ENCODE results near the gene CEMIP.

The CEMIP gene

GRCh38 chr15:80789796-80790195, 10.6 kb downstream of the CEMIP start:
- Histone ChIP-seq H3K4me1 (ENCODE audit: low read length) (no peaks in the 10 kb centered on the region), H3K9ac (ENCODE audit: low read length) (no peak overlapping the region), H3F3A (ENCODE audit: insufficient read depth, low read length) (no peaks in the 10 kb centered on the region), H2AFZ (ENCODE audit: low read length) (no peak overlapping the region), H3K27ac (ENCODE audit: low read length) (no peak overlapping the region), H3K27me3 (replicated peaks; ENCODE audit: insufficient read depth, low read length) (no peaks in the 10 kb centered on the region), H3K4me3 (ENCODE audit: low read length) (no peak overlapping the region), H4K20me1 (ENCODE audit: insufficient read depth, low read length) (no peaks in the 10 kb centered on the region), H3K9me3 (replicated peaks; ENCODE audit: insufficient read depth, low read length) (no peaks in the 10 kb centered on the region), H3K9me2 (replicated peaks; ENCODE audit: insufficient read depth, low read length) (no peaks in the 10 kb centered on the region), H3K4me2 (ENCODE audit: low read depth, low read length) (no peak overlapping the region), H3K36me3 (replicated peaks; ENCODE audit: insufficient read depth, low read length) (no peaks in the 10 kb centered on the region), H3K79me2 (ENCODE audit: low read length) (no peaks in the 10 kb centered on the region)
- TF ChIP-seq EZH2phosphoT487 (IDR thresholded peaks at IDR 0.05; ENCODE audit: low read length): no peak
- TF ChIP-seq EZH2 (optimal IDR thresholded peaks at IDR 0.05; ENCODE audit: low read depth, low read length): no peak
- no peak for TF ChIP-seq CTCF (IDR thresholded peaks at IDR 0.05; ENCODE audit: low read length)
- no peak for DNase-seq

- Histone ChIP-seq H3K9ac (ENCODE audit: low read length) (no peak overlapping the region), H3K27me3 (replicated peaks; ENCODE audit: insufficient read depth, low read length) (no peaks in the 10 kb centered on the region), H3K4me2 (ENCODE audit: low read depth, low read length) (no peak overlapping the region), H2AFZ (ENCODE audit: low read length) (no peak overlapping the region), H3F3A (ENCODE audit: insufficient read depth, low read length) (no peaks in the 10 kb centered on the region), H3K9me3 (replicated peaks; ENCODE audit: insufficient read depth, low read length) (no peaks in the 10 kb centered on the region), H3K4me3 (ENCODE audit: low read length) (no peak overlapping the region), H3K9me2 (replicated peaks; ENCODE audit: insufficient read depth, low read length) (no peaks in the 10 kb centered on the region), H3K27ac (ENCODE audit: low read length) (no peak overlapping the region), H3K36me3 (replicated peaks; ENCODE audit: insufficient read depth, low read length) (no peaks in the 10 kb centered on the region), H4K20me1 (ENCODE audit: insufficient read depth, low read length) (no peaks in the 10 kb centered on the region), H3K79me2 (ENCODE audit: low read length) (no peaks in the 10 kb centered on the region), H3K4me1 (ENCODE audit: low read length) (no peaks in the 10 kb centered on the region)
- no peak for DNase-seq
- TF ChIP-seq CTCF (IDR thresholded peaks at IDR 0.05; ENCODE audit: low read length): no peak
- TF ChIP-seq EZH2phosphoT487 (IDR thresholded peaks at IDR 0.05; ENCODE audit: low read length): no peak
- no peak for TF ChIP-seq EZH2 (optimal IDR thresholded peaks at IDR 0.05; ENCODE audit: low read depth, low read length)
Measured at GRCh38 chr15:80790236-80790635, 11.1 kb downstream of the CEMIP start.

- Histone ChIP-seq H3K9me2 (replicated peaks; ENCODE audit: insufficient read depth, low read length) (no peaks in the 10 kb centered on the region), H4K20me1 (ENCODE audit: insufficient read depth, low read length) (no peaks in the 10 kb centered on the region), H3K9me3 (replicated peaks; ENCODE audit: insufficient read depth, low read length) (no peaks in the 10 kb centered on the region), H3K27ac (ENCODE audit: low read length) (no peak overlapping the region), H3K36me3 (replicated peaks; ENCODE audit: insufficient read depth, low read length) (no peaks in the 10 kb centered on the region), H3K79me2 (ENCODE audit: low read length) (no peaks in the 10 kb centered on the region), H3K4me3 (ENCODE audit: low read length) (no peak overlapping the region), H3K4me2 (ENCODE audit: low read depth, low read length) (no peak overlapping the region), H3K9ac (ENCODE audit: low read length) (no peak overlapping the region), H3F3A (ENCODE audit: insufficient read depth, low read length) (no peaks in the 10 kb centered on the region), H3K4me1 (ENCODE audit: low read length) (no peaks in the 10 kb centered on the region), H2AFZ (ENCODE audit: low read length) (no peak overlapping the region), H3K27me3 (replicated peaks; ENCODE audit: insufficient read depth, low read length) (no peaks in the 10 kb centered on the region)
- DNase-seq: no peak
- TF ChIP-seq CTCF (IDR thresholded peaks at IDR 0.05; ENCODE audit: low read length): no peak
Measured at GRCh38 chr15:80791004-80791403, 11.8 kb downstream of the CEMIP start.

GRCh38 chr15:80796407-80796806, 17.2 kb downstream of the CEMIP start:
- Histone ChIP-seq H3F3A (ENCODE audit: insufficient read depth, low read length) (no peaks in the 10 kb centered on the region), H4K20me1 (ENCODE audit: insufficient read depth, low read length) (no peaks in the 10 kb centered on the region), H3K27ac (ENCODE audit: low read length) (no peak overlapping the region), H3K4me2 (ENCODE audit: low read depth, low read length) (no peak overlapping the region), H2AFZ (ENCODE audit: low read length) (no peak overlapping the region), H3K9ac (ENCODE audit: low read length) (no peak overlapping the region), H3K4me1 (ENCODE audit: low read length) (no peaks in the 10 kb centered on the region), H3K79me2 (ENCODE audit: low read length) (no peaks in the 10 kb centered on the region), H3K9me2 (replicated peaks; ENCODE audit: insufficient read depth, low read length) (no peaks in the 10 kb centered on the region), H3K27me3 (replicated peaks; ENCODE audit: insufficient read depth, low read length) (no peaks in the 10 kb centered on the region), H3K36me3 (replicated peaks; ENCODE audit: insufficient read depth, low read length) (no peaks in the 10 kb centered on the region), H3K9me3 (replicated peaks; ENCODE audit: insufficient read depth, low read length) (no peaks in the 10 kb centered on the region), H3K4me3 (ENCODE audit: low read length) (no peak overlapping the region)
- no peak for DNase-seq
- TF ChIP-seq EZH2phosphoT487 (IDR thresholded peaks at IDR 0.05; ENCODE audit: low read length) (no peak), CTCF (IDR thresholded peaks at IDR 0.05; ENCODE audit: low read length) (no peak), EZH2 (optimal IDR thresholded peaks at IDR 0.05; ENCODE audit: low read depth, low read length) (no peak)

Measured in MM.1S (cell line).